BE2C (cell line): ENCODE results near the gene FRY.

ENCODE experiments used
- DNase-seq: peaks from one replicate; pipeline ENCODE4 v3.0.0-alpha.2; 2020
- H3K27me3 ChIP-seq: fragments of 250-450 bp; sonication (Bioruptor Pico); 2 replicates; pipeline ENCODE4 v1.5.1; 2020; ENCODE audit warnings: mild to moderate bottlenecking
- H3K36me3 ChIP-seq: fragments of 250-450 bp; sonication (Bioruptor Pico); 2 replicates; pipeline ENCODE4 v1.5.1; 2020; ENCODE audit warnings: mild to moderate bottlenecking
- H3K4me1 ChIP-seq: fragments of 250-450 bp; sonication (Bioruptor Pico); 2 replicates; pipeline ENCODE4 v1.5.1; 2020
- H3K4me3 ChIP-seq: 2 replicates; pipeline ENCODE4 v1.5.1; 2011; ENCODE audit warnings: low read depth, low read length
- H3K9me3 ChIP-seq: fragments of 250-450 bp; sonication (Bioruptor Pico); 2 replicates; pipeline ENCODE4 v1.5.1; 2020
- TF ChIP-seq, protein P1 (sequence below): IDR thresholded peaks from 2 replicates; pipeline ENCODE4 v1.5.1; 2012; ENCODE audit warnings: mild to moderate bottlenecking, low read depth, low read length

FRY gene

DNA sequence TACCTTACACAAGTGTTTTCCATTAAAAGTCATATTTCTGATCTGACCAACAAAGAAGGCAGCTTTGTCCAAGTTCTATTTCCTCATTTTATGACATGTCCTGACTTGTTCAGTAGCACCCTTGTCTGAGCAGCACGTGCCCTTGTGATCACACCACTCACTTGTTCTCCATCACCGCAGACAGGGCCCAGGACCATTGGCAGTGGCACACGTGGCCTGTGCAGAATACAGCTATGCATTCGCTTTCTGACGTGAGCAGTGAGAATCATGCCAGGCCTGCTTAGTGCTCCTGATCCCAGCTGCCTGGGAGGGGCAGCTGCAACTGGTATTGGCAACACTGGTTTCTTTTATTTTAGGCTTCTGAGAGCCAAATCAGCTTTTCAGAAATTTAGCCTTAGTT is 134.2 kb downstream of the FRY start:
- TF ChIP-seq, protein P1, sequence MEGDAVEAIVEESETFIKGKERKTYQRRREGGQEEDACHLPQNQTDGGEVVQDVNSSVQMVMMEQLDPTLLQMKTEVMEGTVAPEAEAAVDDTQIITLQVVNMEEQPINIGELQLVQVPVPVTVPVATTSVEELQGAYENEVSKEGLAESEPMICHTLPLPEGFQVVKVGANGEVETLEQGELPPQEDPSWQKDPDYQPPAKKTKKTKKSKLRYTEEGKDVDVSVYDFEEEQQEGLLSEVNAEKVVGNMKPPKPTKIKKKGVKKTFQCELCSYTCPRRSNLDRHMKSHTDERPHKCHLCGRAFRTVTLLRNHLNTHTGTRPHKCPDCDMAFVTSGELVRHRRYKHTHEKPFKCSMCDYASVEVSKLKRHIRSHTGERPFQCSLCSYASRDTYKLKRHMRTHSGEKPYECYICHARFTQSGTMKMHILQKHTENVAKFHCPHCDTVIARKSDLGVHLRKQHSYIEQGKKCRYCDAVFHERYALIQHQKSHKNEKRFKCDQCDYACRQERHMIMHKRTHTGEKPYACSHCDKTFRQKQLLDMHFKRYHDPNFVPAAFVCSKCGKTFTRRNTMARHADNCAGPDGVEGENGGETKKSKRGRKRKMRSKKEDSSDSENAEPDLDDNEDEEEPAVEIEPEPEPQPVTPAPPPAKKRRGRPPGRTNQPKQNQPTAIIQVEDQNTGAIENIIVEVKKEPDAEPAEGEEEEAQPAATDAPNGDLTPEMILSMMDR: no peak
- Histone ChIP-seq H3K9me3 (no peaks in the 10 kb centered on the region), H3K4me1 (no peaks in the 10 kb centered on the region; the same call in none of the 2 replicates), H3K27me3 (no peaks in the 10 kb centered on the region), H3K36me3 (peaks cover 14% of the 10 kb centered on the region; the same call in 1 of the 2 replicates), H3K4me3 (no peak overlapping the region)
- no peak for DNase-seq

DNA sequence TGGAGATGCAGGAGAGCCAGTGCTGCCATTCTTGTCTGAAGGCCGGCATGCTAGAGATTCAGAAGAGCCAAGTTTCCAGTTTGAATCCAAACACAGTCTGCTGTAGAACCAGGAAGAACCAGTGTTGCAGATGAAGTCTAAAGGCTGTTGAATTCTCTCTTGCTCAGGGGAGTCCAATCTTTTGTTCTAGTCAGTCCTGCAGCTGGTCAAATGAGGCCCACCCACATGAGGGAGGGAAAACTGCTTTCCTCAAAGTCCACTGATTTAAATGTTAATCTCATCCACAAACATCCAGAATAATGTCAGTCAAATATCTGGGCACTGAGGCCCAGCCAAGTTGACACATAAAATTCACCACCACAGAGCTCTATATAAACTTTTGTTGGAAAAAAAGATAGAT is 136.6 kb downstream of the FRY start:
- Histone ChIP-seq H3K27me3 (no peaks in the 10 kb centered on the region), H3K4me1 (no peaks in the 10 kb centered on the region; the same call in 1 of the 2 replicates), H3K4me3 (no peak overlapping the region), H3K36me3 (peaks cover 7% of the 10 kb centered on the region; the same call in 1 of the 2 replicates), H3K9me3 (no peaks in the 10 kb centered on the region)
- no peak for DNase-seq
- TF ChIP-seq, protein P1: no peak

DNA sequence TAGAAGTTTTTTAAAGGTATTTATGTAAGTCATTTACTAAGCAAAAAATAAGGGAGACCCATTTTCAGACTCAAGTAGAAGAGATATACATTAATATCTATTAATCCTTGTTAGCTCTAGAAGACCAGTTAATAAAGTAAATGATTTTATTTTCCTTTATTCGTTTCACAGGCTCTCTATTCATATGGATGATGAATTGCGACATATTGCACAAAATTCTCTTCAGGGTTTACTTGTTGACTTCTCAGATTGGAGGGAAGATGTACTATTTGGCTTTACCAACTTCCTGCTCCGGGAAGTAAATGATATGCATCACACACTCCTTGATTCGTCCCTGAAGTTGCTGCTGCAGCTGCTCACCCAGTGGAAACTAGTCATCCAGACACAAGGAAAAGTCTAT is 139.3 kb downstream of the FRY start:
- TF ChIP-seq, protein P1: no peak
- no peak for DNase-seq
- Histone ChIP-seq H3K9me3 (no peaks in the 10 kb centered on the region), H3K4me1 (peaks cover 6% of the 10 kb centered on the region), H3K4me3 (no peak overlapping the region), H3K36me3 (peaks cover 7% of the 10 kb centered on the region; the same call in 1 of the 2 replicates), H3K27me3 (no peaks in the 10 kb centered on the region)

DNA sequence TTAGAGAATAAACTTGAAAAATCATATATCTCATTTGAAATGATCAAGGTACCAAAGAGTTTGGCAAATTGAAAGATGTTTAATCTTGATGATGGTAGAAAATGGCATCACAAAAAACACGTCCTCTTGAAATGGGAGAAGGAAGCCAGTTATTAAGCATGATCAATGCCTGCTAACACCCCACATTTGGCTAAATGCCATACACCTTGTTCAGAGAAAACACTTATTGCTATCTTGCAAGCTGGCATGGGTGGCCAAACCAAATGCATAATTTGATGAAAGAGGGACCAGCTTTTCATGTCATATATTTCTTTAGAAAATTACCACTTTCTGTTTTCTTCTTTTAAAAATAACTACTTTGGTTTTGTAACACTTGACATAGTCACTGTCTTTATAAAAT is 142.3 kb downstream of the FRY start:
- TF ChIP-seq, protein P1: no peak
- no peaks in the 10 kb centered on the region for H3K27me3 ChIP-seq
- DNase-seq: no peak
- no peaks in the 10 kb centered on the region for H3K9me3 ChIP-seq
- peaks cover 8% of the 10 kb centered on the region; the same call in 1 of the 2 replicates for H3K4me1 ChIP-seq
- no peak overlapping the region for H3K4me3 ChIP-seq
- H3K36me3 ChIP-seq: no peaks in the 10 kb centered on the region

DNA sequence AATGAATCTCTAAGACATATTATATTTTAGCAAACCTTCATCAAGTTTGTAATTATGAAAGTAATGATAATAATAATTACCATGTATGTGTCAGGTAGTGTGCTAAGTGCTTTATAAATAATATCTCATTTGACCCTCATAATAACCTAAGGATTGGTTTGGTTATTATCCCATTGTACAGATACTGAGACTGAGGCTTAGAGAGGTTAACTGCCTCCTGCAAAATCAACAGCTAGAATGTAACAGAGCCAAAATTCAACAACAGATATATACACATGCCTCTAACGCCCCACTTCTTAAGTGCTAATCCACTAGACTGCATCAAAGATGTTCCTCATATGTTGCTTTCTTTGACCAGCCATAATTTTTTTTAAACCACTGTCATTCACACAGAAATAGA is 142.8 kb downstream of the FRY start:
- TF ChIP-seq, protein P1: no peak
- Histone ChIP-seq H3K4me3 (no peak overlapping the region), H3K27me3 (no peaks in the 10 kb centered on the region), H3K36me3 (no peaks in the 10 kb centered on the region; the same call in 1 of the 2 replicates), H3K9me3 (no peaks in the 10 kb centered on the region), H3K4me1 (peaks cover 8% of the 10 kb centered on the region; the same call in 1 of the 2 replicates)
- no peak for DNase-seq

DNA sequence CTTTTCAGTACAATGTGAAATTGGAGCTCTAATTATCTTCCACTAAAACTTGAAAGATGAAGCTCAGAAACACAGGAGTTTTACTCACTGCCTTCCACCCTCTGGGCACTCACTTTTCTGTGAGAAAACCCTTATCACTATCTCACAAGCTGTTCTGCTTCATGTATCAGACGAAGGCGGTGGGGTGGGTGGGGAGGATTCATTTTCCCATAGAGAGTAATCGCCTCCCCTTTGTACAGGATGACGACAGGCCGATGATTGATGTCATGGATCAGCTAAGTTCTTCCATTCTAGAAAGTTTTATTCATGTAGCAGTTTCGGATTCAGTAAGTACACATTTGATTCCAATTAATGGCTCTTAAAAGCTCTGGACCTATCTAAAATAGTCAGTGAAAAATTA is 143.7 kb downstream of the FRY start:
- DNase-seq: peak; percentile 43
- Histone ChIP-seq H3K9me3 (no peaks in the 10 kb centered on the region), H3K4me1 (peaks cover 8% of the 10 kb centered on the region; the same call in 1 of the 2 replicates), H3K4me3 (no peak overlapping the region), H3K36me3 (no peaks in the 10 kb centered on the region; the same call in 1 of the 2 replicates), H3K27me3 (no peaks in the 10 kb centered on the region)
- TF ChIP-seq, protein P1: no peak
